NCI-H2029 (cell line): ENCODE results near the gene GRIK3.

ENCODE experiments used
- DNase-seq: peaks from one replicate; lab custom pipeline; 2025; lab: John Stamatoyannopoulos, UW

GRIK3 gene

GRCh38 chr1:36763771-36764170 lies 270.5 kb downstream of the GRIK3 start:
- DNase-seq, result no peak

- no peak for DNase-seq
Observed at GRCh38 chr1:36762174-36762573, 272.1 kb downstream of the GRIK3 start.

- DNase-seq, result peak; percentile 56
Observed at GRCh38 chr1:36761113-36761512, 273.2 kb downstream of the GRIK3 start.

GRCh38 chr1:36760081-36760480 lies 274.2 kb downstream of the GRIK3 start:
- no peak for DNase-seq

GRCh38 chr1:36759355-36759754 lies 275.0 kb downstream of the GRIK3 start:
- DNase-seq, result no peak

- peak; percentile 33 for DNase-seq
Observed at GRCh38 chr1:36755303-36756230, 278.7 kb downstream of the GRIK3 start.

- no peak for DNase-seq
Observed at GRCh38 chr1:36754366-36754765, 279.9 kb downstream of the GRIK3 start.

- DNase-seq, result no peak
Observed at GRCh38 chr1:36753451-36753850, 280.9 kb downstream of the GRIK3 start.

- no peak for DNase-seq
Observed at GRCh38 chr1:36752891-36753361, 281.4 kb downstream of the GRIK3 start.

- no peak for DNase-seq
Observed at GRCh38 chr1:36752431-36752830, 281.9 kb downstream of the GRIK3 start.

- peak; percentile 98 for DNase-seq
Observed at GRCh38 chr1:36751525-36751924, 282.8 kb downstream of the GRIK3 start.

GRCh38 chr1:36748466-36748865 lies 285.8 kb downstream of the GRIK3 start:
- no peak for DNase-seq
